Activated B cell treated with CpG ODN at 0.5 μM for 24 hours (primary cell): ENCODE results near the gene MBD6. TPM values are rescaled to one million over a fixed set of nuclear protein-coding genes. Genes with fewer than 3 reads are reported as not detected.
A peak's percentile ranks its signal among the peaks of the same experiment; 100 is the strongest.

Experiments used
- ATAC-seq: fragments of 200-7000 bp; cut with Tn5 transposase; one replicate; pipeline ENCODE4 v1.10.0; 2021; ENCODE audit warnings: low read depth, mild to moderate bottlenecking, moderate library complexity
- CTCF ChIA-PET: fragments of 350-600 bp; sonication (Branson Sonifier 250); formaldehyde crosslinking; loops from one replicate; lab custom pipeline; 2021; ENCODE audit warnings: antibody characterized with exemption; lab: Charles Lee
- POLR2A ChIA-PET: fragments of 350-600 bp; sonication (Branson Sonifier 250); formaldehyde crosslinking; loops from one replicate; lab custom pipeline; 2021; ENCODE audit warnings: antibody characterized with exemption; lab: Charles Lee
- DNase-seq: peaks from one replicate; pipeline ENCODE4 v3.0.0; 2022
- H3K27ac Mint-ChIP-seq: one replicate; pipeline ENCODE4 v1.8.0; 2020; ENCODE audit warnings: mixed read lengths
- H3K27me3 Mint-ChIP-seq: one replicate; pipeline ENCODE4 v1.8.0; 2021; ENCODE audit warnings: mixed read lengths
- H3K36me3 Mint-ChIP-seq: one replicate; pipeline ENCODE4 v1.8.0; 2021; ENCODE audit warnings: low read depth, mixed read lengths
- H3K4me1 Mint-ChIP-seq: one replicate; pipeline ENCODE4 v1.8.0; 2021; ENCODE audit warnings: mixed read lengths
- H3K4me3 Mint-ChIP-seq: one replicate; pipeline ENCODE4 v1.8.0; 2020; ENCODE audit warnings: mild to moderate bottlenecking, mixed read lengths
- H3K9me3 Mint-ChIP-seq: one replicate; pipeline ENCODE4 v1.8.0; 2020; ENCODE audit warnings: mixed read lengths
- CTCF ChIP-seq: fragments of 200-600 bp; IDR thresholded peaks from one replicate; pipeline ENCODE4 v1.8.0; 2022; ENCODE audit warnings: antibody characterized with exemption, mild to moderate bottlenecking
- intact Hi-C: fragments of 100-400 bp; cut with micrococcal nuclease; formaldehyde crosslinking; loops from one replicate; pipeline ENCODE4 v1.15.1; 2024
- total RNA-seq: library from RNA; stranded (reverse); gene quantifications from 2 replicates; pipeline ENCODE4 v1.2.3, GENCODE V29; 2022

MBD6 gene
- total RNA-seq, 1 donor from 2014 or later: 105 TPM

GRCh38 chr12:57539134-57539768 lies 16.6 kb downstream of the MBD6 start:
- no peak overlapping the region for H3K27ac Mint-ChIP-seq
- POLR2A ChIA-PET: interaction anchor here (0.6 kb wide), 1 partner anchor 34 kb away, joined by 4 read pairs; no protein-coding TSS in a partner anchor
- no peak overlapping the region for H3K4me3 Mint-ChIP-seq
- no peak for TF ChIP-seq CTCF
- ATAC-seq (no peak), DNase-seq (no peak)
- no peaks in the 10 kb centered on the region for H3K9me3 Mint-ChIP-seq
- CTCF ChIA-PET: no interaction called here
- intact Hi-C loops: no loop called here
- H3K27me3 Mint-ChIP-seq: no peaks in the 10 kb centered on the region
- peaks cover 8% of the 10 kb centered on the region for H3K4me1 Mint-ChIP-seq
- H3K36me3 Mint-ChIP-seq: peaks cover 67% of the 10 kb centered on the region

GRCh38 chr12:57541001-57541400 lies 18.4 kb downstream of the MBD6 start:
- Mint-ChIP-seq H3K27ac (no peak overlapping the region), H3K27me3 (no peaks in the 10 kb centered on the region), H3K4me3 (no peak overlapping the region), H3K36me3 (peaks cover 58% of the 10 kb centered on the region), H3K4me1 (peaks cover 15% of the 10 kb centered on the region), H3K9me3 (no peaks in the 10 kb centered on the region)
- no peak for TF ChIP-seq CTCF
- ATAC-seq (no peak), DNase-seq (no peak)
- intact Hi-C loops: no loop called here
- CTCF ChIA-PET: no interaction called here
- POLR2A ChIA-PET: no interaction called here

GRCh38 chr12:57541717-57542116 lies 19.1 kb downstream of the MBD6 start:
- peaks cover 57% of the 10 kb centered on the region for H3K36me3 Mint-ChIP-seq
- POLR2A ChIA-PET: no interaction called here

GRCh38 chr12:57543581-57543980 lies 21.0 kb downstream of the MBD6 start:
- TF ChIP-seq CTCF: no peak
- peaks cover 46% of the 10 kb centered on the region for H3K36me3 Mint-ChIP-seq
- H3K9me3 Mint-ChIP-seq: no peaks in the 10 kb centered on the region
- H3K27me3 Mint-ChIP-seq: peaks cover under 1% of the 10 kb centered on the region
- H3K4me3 Mint-ChIP-seq: no peak overlapping the region
- no peak overlapping the region for H3K27ac Mint-ChIP-seq
- CTCF ChIA-PET: no interaction called here
- POLR2A ChIA-PET: no interaction called here
- intact Hi-C loops: no loop called here
- peaks cover 30% of the 10 kb centered on the region for H3K4me1 Mint-ChIP-seq
- ATAC-seq (no peak), DNase-seq (no peak)

More at GRCh38 chr12:57541717-57542116, 19.1 kb downstream of the MBD6 start:
- no peaks in the 10 kb centered on the region for H3K27me3 Mint-ChIP-seq
- ATAC-seq (no peak), DNase-seq (no peak)
- H3K4me3 Mint-ChIP-seq: no peak overlapping the region
- CTCF ChIA-PET: no interaction called here
- H3K4me1 Mint-ChIP-seq: peaks cover 21% of the 10 kb centered on the region
- no peak for TF ChIP-seq CTCF
- intact Hi-C loops: no loop called here
- no peak overlapping the region for H3K27ac Mint-ChIP-seq
- no peaks in the 10 kb centered on the region for H3K9me3 Mint-ChIP-seq

- CTCF ChIA-PET: interaction anchor here (1.2 kb wide), 1 partner anchor 87 kb away, joined by 3 read pairs; no protein-coding TSS in a partner anchor
- no peak for TF ChIP-seq CTCF
- no peak for DNase-seq
- Mint-ChIP-seq H3K36me3 (peaks cover 28% of the 10 kb centered on the region), H3K4me3 (peak overlapping the region; percentile 99), H3K27me3 (peaks cover 9% of the 10 kb centered on the region), H3K27ac (peak overlapping the region; percentile 84), H3K9me3 (no peaks in the 10 kb centered on the region), H3K4me1 (peaks cover 39% of the 10 kb centered on the region)
- POLR2A ChIA-PET: interaction anchor here (0.6 to 2.6 kb wide), 9 partner anchors 11 to 87 kb away, joined by 3 to 18 read pairs (median 5); partner anchors contain the start of genes ARHGAP9, DDIT3, GLI1 and MBD6
- intact Hi-C loops: no loop called here
- ATAC-seq: no peak
These were observed 23.3 kb downstream of the MBD6 start for GRCh38 chr12:57545809-57546437.
